Measurements from ENCODE around the gene EFNA5. TPM values are rescaled to one million over a fixed set of nuclear protein-coding genes. Genes with fewer than 3 reads are reported as not detected.

Gene EFNA5
- total and polyA plus RNA-seq, 2 donors from 2014 or later, result 5.9 to 54.4 TPM

DNA sequence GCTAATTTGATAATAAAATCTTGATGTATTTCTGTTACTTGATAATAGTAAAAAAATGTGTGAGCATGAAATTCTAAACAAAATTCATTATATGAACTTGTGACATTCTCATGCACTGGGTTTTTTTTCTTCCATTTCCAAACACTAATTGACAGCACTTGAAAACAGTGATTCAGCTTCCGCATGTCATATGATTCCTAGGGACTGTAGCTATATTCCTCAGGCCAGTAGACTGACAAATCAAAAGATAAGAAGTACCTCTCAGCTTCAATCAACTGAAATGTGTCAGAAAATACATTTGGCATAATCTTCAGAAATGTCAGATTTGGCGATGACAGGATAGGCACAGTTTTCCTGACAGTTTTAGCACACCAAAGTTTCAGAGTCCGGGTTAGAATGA lies 52.5 kb downstream of the EFNA5 start:
- Histone ChIP-seq H3K9ac (ENCODE audit: low read length in 3 of 3) (no peak overlapping the region), H3K4me3 (ENCODE audit: low read length in 3 of 3) (no peak overlapping the region), H3K27ac (ENCODE audit: low read depth in 2 of 2, low read length in 2 of 2) (no peak overlapping the region), H3K36me3 (ENCODE audit: control insufficient read depth in 2 of 3, insufficient read depth in 3 of 3, low read length in 3 of 3) (no peaks in the 10 kb centered on the region), H3K9me3 (ENCODE audit: control insufficient read depth in 2 of 3, insufficient read depth in 1 of 3, low read length in 3 of 3) (no peaks in the 10 kb centered on the region), H3K4me1 (ENCODE audit: control insufficient read depth in 2 of 3, insufficient read depth in 2 of 3, low read depth in 1 of 3, low read length in 3 of 3) (no peaks in the 10 kb centered on the region), H3K27me3 (ENCODE audit: control insufficient read depth, insufficient read depth, low read length) (no peaks in the 10 kb centered on the region)
- TF ChIP-seq CTCF (IDR thresholded peaks at IDR 0.05; ENCODE audit: borderline replicate concordance, extremely low read depth, insufficient read depth), result no peak
- DNase-seq, result no peak
- no peak for FAIRE-seq
- intact Hi-C loops (cut with DNase I), result no loop called here

- Histone ChIP-seq H3K27me3 (ENCODE audit: control insufficient read depth, insufficient read depth, low read length) (no peaks in the 10 kb centered on the region), H3K36me3 (ENCODE audit: control insufficient read depth in 2 of 3, insufficient read depth in 3 of 3, low read length in 3 of 3) (no peaks in the 10 kb centered on the region), H3K27ac (ENCODE audit: low read depth in 2 of 2, low read length in 2 of 2) (no peak overlapping the region), H3K9ac (ENCODE audit: low read length in 3 of 3) (no peak overlapping the region), H3K9me3 (ENCODE audit: control insufficient read depth in 2 of 3, insufficient read depth in 1 of 3, low read length in 3 of 3) (no peaks in the 10 kb centered on the region), H3K4me3 (ENCODE audit: low read length in 3 of 3) (no peak overlapping the region), H3K4me1 (ENCODE audit: control insufficient read depth in 2 of 3, insufficient read depth in 2 of 3, low read depth in 1 of 3, low read length in 3 of 3) (no peaks in the 10 kb centered on the region)
- intact Hi-C loops (cut with DNase I), result no loop called here
- FAIRE-seq (no peak), DNase-seq (no peak)
- TF ChIP-seq CTCF (IDR thresholded peaks at IDR 0.05; ENCODE audit: borderline replicate concordance, extremely low read depth, insufficient read depth), result no peak
Observed at GRCh38 chr5:107617052-107617451, 53.7 kb downstream of the EFNA5 start.

GRCh38 chr5:107616213-107616612 lies 54.5 kb downstream of the EFNA5 start:
- no peaks in the 10 kb centered on the region for H3K4me1 ChIP-seq (ENCODE audit: control insufficient read depth in 2 of 3, insufficient read depth in 2 of 3, low read depth in 1 of 3, low read length in 3 of 3)
- intact Hi-C loops (cut with DNase I), result no loop called here
- H3K27ac ChIP-seq (ENCODE audit: low read depth in 2 of 2, low read length in 2 of 2), result no peak overlapping the region
- no peak overlapping the region for H3K9ac ChIP-seq (ENCODE audit: low read length in 3 of 3)
- H3K27me3 ChIP-seq (ENCODE audit: control insufficient read depth, insufficient read depth, low read length), result no peaks in the 10 kb centered on the region
- no peaks in the 10 kb centered on the region for H3K9me3 ChIP-seq (ENCODE audit: control insufficient read depth in 2 of 3, insufficient read depth in 1 of 3, low read length in 3 of 3)
- no peaks in the 10 kb centered on the region for H3K36me3 ChIP-seq (ENCODE audit: control insufficient read depth in 2 of 3, insufficient read depth in 3 of 3, low read length in 3 of 3)
- no peak for TF ChIP-seq CTCF (IDR thresholded peaks at IDR 0.05; ENCODE audit: borderline replicate concordance, extremely low read depth, insufficient read depth)
- FAIRE-seq (no peak), DNase-seq (no peak)
- H3K4me3 ChIP-seq (ENCODE audit: low read length in 3 of 3), result no peak overlapping the region

DNA sequence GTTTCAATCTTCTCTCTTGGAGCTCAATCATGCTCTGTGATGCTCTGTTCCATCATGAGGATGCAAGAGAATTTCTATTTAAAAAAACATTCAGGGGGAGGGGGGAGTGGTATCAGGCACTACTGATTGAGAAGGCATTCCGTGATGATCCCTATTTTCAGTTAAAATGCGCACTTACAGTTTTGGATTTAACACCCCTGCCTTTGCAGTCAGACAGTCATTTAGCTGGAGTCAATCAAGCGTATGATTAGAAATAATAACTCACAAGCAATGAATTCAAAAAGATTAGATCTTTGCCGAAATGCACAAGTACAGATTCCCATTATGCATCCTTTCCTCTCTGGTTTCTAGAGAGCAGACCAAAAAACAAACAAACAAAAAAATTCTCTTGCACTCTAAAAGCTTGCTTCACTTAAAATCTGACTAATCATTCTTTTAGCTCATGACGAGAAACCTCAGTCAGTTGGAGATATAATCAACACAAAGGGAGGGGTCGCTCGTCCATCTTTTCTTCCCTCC lies 55.4 kb downstream of the EFNA5 start:
- H3K27me3 ChIP-seq (ENCODE audit: control insufficient read depth, insufficient read depth, low read length), result no peaks in the 10 kb centered on the region
- H3K4me3 ChIP-seq (ENCODE audit: low read length in 3 of 3), result no peak overlapping the region
- H3K4me1 ChIP-seq (ENCODE audit: control insufficient read depth in 2 of 3, insufficient read depth in 2 of 3, low read depth in 1 of 3, low read length in 3 of 3), result no peaks in the 10 kb centered on the region
- intact Hi-C loops (cut with DNase I), result no loop called here
- TF ChIP-seq CTCF (IDR thresholded peaks at IDR 0.05; ENCODE audit: borderline replicate concordance, extremely low read depth, insufficient read depth), result no peak
- FAIRE-seq (no peak), DNase-seq (no peak)
- no peaks in the 10 kb centered on the region for H3K9me3 ChIP-seq (ENCODE audit: control insufficient read depth in 2 of 3, insufficient read depth in 1 of 3, low read length in 3 of 3)
- no peaks in the 10 kb centered on the region for H3K36me3 ChIP-seq (ENCODE audit: control insufficient read depth in 2 of 3, insufficient read depth in 3 of 3, low read length in 3 of 3)
- H3K27ac ChIP-seq (ENCODE audit: low read depth in 2 of 2, low read length in 2 of 2), result no peak overlapping the region
- no peak overlapping the region for H3K9ac ChIP-seq (ENCODE audit: low read length in 3 of 3)

All from kidney (tissue), 14 donors.